HepG2 (cell line): ENCODE results near the gene CORO1C. TPM values are rescaled to one million over a fixed set of nuclear protein-coding genes. Genes with fewer than 3 reads are reported as not detected.
A peak's percentile ranks its signal among the peaks of the same experiment; 100 is the strongest.

Source experiments
- ETV6 ChIP-seq: sonication (generic); formaldehyde crosslinking; conservative IDR thresholded peaks from 2 replicates; pipeline ENCODE4 v1.4.0; 2020; ENCODE audit warnings: missing genetic modification reagents
- GATAD1 ChIP-seq: IDR thresholded peaks from 2 replicates; pipeline ENCODE4 v1.6.1; 2016; ENCODE audit warnings: missing genetic modification reagents, missing compliant biosample characterization
- HBP1 ChIP-seq: IDR thresholded peaks from 2 replicates; pipeline ENCODE4 v1.6.1; 2016; ENCODE audit warnings: low read depth, control low read depth
- JARID2 ChIP-seq: sonication (generic); formaldehyde crosslinking; IDR thresholded peaks from 2 replicates; pipeline ENCODE4 v1.8.1; 2023; ENCODE audit warnings: missing genetic modification reagents, inconsistent platforms; ENCODE audit not compliant: insufficient replicate concordance
- RBAK ChIP-seq: sonication (generic); formaldehyde crosslinking; IDR thresholded peaks from 2 replicates; pipeline ENCODE4 v1.5.1; 2020; ENCODE audit warnings: mild to moderate bottlenecking, missing genetic modification reagents
- SNAPC2 ChIP-seq: sonication (generic); formaldehyde crosslinking; IDR thresholded peaks from 2 replicates; pipeline ENCODE4 v1.8.1; 2022; ENCODE audit warnings: mild to moderate bottlenecking, missing genetic modification reagents
- ZNF629 ChIP-seq: sonication (generic); formaldehyde crosslinking; conservative IDR thresholded peaks from 2 replicates; pipeline ENCODE4 v1.5.0; 2020; ENCODE audit warnings: missing genetic modification reagents
- ZNF704 ChIP-seq: sonication (generic); formaldehyde crosslinking; IDR thresholded peaks from 2 replicates; pipeline ENCODE4 v1.8.1; 2023; ENCODE audit warnings: mild to moderate bottlenecking, inconsistent platforms, moderate library complexity, missing genetic modification reagents, borderline replicate concordance
- ZNF746 ChIP-seq: sonication (generic); formaldehyde crosslinking; IDR thresholded peaks from 2 replicates; pipeline ENCODE4 v1.8.0; 2022; ENCODE audit warnings: mild to moderate bottlenecking, missing genetic modification reagents
- ZNF792 ChIP-seq: IDR thresholded peaks from 2 replicates; pipeline ENCODE4 v1.6.1; 2016
- polyA plus RNA-seq, 8 experiments: library from polyadenylated mRNA; depleted of rRNA in 3 of 8; stranded (reverse) in 7 of 8; unstranded in 1 of 8; fragments of >200 nt; fragmentation: Illumina TruSeq in 4 of 8; extraction: Trizol in 4 of 8; gene quantifications; 2 replicates each; pipeline versions ENCODE4 v1.2.1 to v1.2.3, GENCODE V29; 2011 to 2016; ENCODE audit warnings: low read depth in 4 of 8, missing spikeins in 1 of 8, mixed read lengths in 1 of 8; ENCODE audit not compliant: insufficient read depth in 1 of 8
- total RNA-seq, 5 experiments: library from RNA; depleted of rRNA; stranded (reverse); fragments of >200 nt; fragmentation: Illumina TruSeq; extraction: Trizol; gene quantifications; 2 replicates each; pipeline ENCODE4 v1.2.3, GENCODE V29; 2016; ENCODE audit warnings: low read depth in 1 of 5
- TF ChIP-seq, protein P1 (sequence below): sonication (generic); formaldehyde crosslinking; IDR thresholded peaks from 2 replicates; pipeline ENCODE4 v1.4.0; 2020; ENCODE audit warnings: missing genetic modification reagents
- TF ChIP-seq, protein P2 (sequence below): sonication (generic); formaldehyde crosslinking; conservative IDR thresholded peaks from 2 replicates; pipeline ENCODE4 v1.5.0; 2020; ENCODE audit warnings: missing genetic modification reagents
- TF ChIP-seq, protein P3 (sequence below): sonication (generic); formaldehyde crosslinking; IDR thresholded peaks from 2 replicates; pipeline ENCODE4 v1.5.0; 2020; ENCODE audit warnings: mild to moderate bottlenecking, missing genetic modification reagents, borderline replicate concordance

The CORO1C gene
- total and polyA plus RNA-seq, 2 of the 13 experiments (the other 11 are each of a cell fraction or from before 2014, with no cell fraction given), result 73.7 to 131 TPM

DNA sequence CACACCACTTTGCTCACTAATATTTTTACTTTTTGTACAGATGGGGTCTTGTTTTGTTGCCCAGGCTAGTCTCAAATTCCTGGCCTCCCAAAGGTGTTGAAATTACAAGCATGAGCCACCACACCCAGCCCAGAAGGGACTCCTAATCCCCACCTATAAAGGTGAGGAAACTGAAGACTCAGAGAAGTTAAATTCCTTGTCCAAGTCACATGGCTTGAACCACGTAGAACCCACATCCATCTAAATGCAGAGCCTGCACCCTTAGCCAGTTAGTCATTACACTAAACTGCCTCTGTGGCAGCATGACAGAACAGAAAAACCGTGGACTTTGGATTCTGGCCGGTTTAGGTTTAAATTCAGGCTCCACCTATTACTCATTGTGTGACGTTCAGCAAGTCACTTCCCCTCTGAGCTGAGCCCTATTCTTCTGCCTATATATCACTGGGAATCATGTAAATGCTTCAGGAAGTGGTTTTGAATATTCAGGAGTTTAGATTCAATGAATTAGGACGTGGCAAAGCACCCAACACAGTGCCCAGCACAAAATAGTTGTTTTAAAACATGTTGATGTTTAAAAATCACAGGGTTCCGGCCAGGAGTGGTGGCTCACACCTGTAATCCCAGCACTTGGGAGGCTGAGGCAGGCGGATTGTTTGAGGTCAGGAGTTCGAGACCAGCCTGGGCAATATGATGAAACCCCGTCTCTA lies 3.0 kb upstream of the CORO1C start (continued):
- no peak for TF ChIP-seq ZNF746 (CRISPR knock-in tag)
- TF ChIP-seq GATAD1 (CRISPR knock-in tag), result 0 out of 2 replicates have a peak, but pooled peaks have one; percentile 30
- no peak; the same call in 1 of the 2 replicates for TF ChIP-seq HBP1
- no peak for TF ChIP-seq ZNF704 (CRISPR knock-in tag)
- TF ChIP-seq, protein P1, sequence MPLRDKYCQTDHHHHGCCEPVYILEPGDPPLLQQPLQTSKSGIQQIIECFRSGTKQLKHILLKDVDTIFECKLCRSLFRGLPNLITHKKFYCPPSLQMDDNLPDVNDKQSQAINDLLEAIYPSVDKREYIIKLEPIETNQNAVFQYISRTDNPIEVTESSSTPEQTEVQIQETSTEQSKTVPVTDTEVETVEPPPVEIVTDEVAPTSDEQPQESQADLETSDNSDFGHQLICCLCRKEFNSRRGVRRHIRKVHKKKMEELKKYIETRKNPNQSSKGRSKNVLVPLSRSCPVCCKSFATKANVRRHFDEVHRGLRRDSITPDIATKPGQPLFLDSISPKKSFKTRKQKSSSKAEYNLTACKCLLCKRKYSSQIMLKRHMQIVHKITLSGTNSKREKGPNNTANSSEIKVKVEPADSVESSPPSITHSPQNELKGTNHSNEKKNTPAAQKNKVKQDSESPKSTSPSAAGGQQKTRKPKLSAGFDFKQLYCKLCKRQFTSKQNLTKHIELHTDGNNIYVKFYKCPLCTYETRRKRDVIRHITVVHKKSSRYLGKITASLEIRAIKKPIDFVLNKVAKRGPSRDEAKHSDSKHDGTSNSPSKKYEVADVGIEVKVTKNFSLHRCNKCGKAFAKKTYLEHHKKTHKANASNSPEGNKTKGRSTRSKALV (CRISPR knock-in tag), result 0 out of 2 replicates have a peak, but pooled peaks have one; percentile 43
- 0 out of 2 replicates have a peak, but pooled peaks have one; percentile 18 for TF ChIP-seq ZNF629 (CRISPR knock-in tag)
- TF ChIP-seq, protein P2, sequence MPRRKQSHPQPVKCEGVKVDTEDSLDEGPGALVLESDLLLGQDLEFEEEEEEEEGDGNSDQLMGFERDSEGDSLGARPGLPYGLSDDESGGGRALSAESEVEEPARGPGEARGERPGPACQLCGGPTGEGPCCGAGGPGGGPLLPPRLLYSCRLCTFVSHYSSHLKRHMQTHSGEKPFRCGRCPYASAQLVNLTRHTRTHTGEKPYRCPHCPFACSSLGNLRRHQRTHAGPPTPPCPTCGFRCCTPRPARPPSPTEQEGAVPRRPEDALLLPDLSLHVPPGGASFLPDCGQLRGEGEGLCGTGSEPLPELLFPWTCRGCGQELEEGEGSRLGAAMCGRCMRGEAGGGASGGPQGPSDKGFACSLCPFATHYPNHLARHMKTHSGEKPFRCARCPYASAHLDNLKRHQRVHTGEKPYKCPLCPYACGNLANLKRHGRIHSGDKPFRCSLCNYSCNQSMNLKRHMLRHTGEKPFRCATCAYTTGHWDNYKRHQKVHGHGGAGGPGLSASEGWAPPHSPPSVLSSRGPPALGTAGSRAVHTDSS (CRISPR knock-in tag), result no peak
- TF ChIP-seq, protein P3, sequence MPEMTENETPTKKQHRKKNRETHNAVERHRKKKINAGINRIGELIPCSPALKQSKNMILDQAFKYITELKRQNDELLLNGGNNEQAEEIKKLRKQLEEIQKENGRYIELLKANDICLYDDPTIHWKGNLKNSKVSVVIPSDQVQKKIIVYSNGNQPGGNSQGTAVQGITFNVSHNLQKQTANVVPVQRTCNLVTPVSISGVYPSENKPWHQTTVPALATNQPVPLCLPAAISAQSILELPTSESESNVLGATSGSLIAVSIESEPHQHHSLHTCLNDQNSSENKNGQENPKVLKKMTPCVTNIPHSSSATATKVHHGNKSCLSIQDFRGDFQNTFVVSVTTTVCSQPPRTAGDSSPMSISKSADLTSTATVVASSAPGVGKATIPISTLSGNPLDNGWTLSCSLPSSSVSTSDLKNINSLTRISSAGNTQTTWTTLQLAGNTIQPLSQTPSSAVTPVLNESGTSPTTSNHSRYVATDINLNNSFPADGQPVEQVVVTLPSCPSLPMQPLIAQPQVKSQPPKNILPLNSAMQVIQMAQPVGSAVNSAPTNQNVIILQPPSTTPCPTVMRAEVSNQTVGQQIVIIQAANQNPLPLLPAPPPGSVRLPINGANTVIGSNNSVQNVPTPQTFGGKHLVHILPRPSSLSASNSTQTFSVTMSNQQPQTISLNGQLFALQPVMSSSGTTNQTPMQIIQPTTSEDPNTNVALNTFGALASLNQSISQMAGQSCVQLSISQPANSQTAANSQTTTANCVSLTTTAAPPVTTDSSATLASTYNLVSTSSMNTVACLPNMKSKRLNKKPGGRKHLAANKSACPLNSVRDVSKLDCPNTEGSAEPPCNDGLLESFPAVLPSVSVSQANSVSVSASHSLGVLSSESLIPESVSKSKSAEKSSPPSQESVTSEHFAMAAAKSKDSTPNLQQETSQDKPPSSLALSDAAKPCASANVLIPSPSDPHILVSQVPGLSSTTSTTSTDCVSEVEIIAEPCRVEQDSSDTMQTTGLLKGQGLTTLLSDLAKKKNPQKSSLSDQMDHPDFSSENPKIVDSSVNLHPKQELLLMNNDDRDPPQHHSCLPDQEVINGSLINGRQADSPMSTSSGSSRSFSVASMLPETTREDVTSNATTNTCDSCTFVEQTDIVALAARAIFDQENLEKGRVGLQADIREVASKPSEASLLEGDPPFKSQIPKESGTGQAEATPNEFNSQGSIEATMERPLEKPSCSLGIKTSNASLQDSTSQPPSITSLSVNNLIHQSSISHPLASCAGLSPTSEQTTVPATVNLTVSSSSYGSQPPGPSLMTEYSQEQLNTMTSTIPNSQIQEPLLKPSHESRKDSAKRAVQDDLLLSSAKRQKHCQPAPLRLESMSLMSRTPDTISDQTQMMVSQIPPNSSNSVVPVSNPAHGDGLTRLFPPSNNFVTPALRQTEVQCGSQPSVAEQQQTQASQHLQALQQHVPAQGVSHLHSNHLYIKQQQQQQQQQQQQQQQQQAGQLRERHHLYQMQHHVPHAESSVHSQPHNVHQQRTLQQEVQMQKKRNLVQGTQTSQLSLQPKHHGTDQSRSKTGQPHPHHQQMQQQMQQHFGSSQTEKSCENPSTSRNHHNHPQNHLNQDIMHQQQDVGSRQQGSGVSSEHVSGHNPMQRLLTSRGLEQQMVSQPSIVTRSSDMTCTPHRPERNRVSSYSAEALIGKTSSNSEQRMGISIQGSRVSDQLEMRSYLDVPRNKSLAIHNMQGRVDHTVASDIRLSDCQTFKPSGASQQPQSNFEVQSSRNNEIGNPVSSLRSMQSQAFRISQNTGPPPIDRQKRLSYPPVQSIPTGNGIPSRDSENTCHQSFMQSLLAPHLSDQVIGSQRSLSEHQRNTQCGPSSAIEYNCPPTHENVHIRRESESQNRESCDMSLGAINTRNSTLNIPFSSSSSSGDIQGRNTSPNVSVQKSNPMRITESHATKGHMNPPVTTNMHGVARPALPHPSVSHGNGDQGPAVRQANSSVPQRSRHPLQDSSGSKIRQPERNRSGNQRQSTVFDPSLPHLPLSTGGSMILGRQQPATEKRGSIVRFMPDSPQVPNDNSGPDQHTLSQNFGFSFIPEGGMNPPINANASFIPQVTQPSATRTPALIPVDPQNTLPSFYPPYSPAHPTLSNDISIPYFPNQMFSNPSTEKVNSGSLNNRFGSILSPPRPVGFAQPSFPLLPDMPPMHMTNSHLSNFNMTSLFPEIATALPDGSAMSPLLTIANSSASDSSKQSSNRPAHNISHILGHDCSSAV (CRISPR knock-in tag), result no peak
- no peak for TF ChIP-seq RBAK (CRISPR knock-in tag)
- TF ChIP-seq ZNF792 (CRISPR knock-in tag), result peak; percentile 61; the same call in 1 of the 2 replicates
- peak; percentile 42; the same call in 1 of the 2 replicates for TF ChIP-seq SNAPC2
- TF ChIP-seq ETV6 (CRISPR knock-in tag), result no peak
- no peak for TF ChIP-seq JARID2
